Measurements from ENCODE around the gene ATG9B.

DNA sequence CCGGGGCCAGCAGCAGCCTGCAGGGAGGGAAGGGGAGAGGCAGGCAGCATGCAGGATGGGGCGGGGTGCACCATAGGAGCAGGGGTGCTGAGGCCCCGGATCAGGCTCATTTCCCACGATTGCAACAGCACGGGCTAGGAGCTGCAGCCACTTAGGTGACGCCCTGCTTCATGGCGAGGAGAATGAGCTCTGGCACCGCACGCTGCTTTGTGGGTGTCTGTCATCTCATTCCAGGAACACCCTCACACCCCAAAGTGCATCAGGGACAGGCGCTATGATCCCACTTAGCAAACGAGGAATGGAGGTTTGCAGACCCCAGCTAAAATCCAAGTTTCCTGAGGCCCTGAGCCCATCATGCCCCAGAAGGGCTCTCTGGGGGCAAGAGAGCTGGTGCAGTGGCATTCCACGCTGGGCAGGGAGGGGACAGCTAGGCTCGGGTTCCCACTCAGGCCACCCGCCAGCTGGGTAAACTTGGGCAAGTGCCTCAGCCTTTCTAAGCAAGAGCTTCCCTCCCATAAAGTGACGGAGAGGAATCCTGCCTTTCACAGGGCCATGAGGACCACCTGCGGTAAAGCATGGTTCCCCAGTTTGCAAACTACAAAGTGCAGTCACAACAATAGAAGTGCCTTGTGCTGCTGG, 55.4 kb downstream of the ATG9B start:
- no peak for TF ChIP-seq POLR2A (IDR thresholded peaks at IDR 0.05; ENCODE audit: low read length)
- TF ChIP-seq KDM1A (IDR thresholded peaks at IDR 0.05; ENCODE audit: low read depth) = no peak
- no peak for TF ChIP-seq EP300 (IDR thresholded peaks at IDR 0.05)
- TF ChIP-seq, protein P1, sequence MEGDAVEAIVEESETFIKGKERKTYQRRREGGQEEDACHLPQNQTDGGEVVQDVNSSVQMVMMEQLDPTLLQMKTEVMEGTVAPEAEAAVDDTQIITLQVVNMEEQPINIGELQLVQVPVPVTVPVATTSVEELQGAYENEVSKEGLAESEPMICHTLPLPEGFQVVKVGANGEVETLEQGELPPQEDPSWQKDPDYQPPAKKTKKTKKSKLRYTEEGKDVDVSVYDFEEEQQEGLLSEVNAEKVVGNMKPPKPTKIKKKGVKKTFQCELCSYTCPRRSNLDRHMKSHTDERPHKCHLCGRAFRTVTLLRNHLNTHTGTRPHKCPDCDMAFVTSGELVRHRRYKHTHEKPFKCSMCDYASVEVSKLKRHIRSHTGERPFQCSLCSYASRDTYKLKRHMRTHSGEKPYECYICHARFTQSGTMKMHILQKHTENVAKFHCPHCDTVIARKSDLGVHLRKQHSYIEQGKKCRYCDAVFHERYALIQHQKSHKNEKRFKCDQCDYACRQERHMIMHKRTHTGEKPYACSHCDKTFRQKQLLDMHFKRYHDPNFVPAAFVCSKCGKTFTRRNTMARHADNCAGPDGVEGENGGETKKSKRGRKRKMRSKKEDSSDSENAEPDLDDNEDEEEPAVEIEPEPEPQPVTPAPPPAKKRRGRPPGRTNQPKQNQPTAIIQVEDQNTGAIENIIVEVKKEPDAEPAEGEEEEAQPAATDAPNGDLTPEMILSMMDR (IDR thresholded peaks at IDR 0.05) = no peak
- TF ChIP-seq, protein P2, sequence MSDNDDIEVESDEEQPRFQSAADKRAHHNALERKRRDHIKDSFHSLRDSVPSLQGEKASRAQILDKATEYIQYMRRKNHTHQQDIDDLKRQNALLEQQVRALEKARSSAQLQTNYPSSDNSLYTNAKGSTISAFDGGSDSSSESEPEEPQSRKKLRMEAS (IDR thresholded peaks at IDR 0.05) = no peak
- TF ChIP-seq, protein P3, sequence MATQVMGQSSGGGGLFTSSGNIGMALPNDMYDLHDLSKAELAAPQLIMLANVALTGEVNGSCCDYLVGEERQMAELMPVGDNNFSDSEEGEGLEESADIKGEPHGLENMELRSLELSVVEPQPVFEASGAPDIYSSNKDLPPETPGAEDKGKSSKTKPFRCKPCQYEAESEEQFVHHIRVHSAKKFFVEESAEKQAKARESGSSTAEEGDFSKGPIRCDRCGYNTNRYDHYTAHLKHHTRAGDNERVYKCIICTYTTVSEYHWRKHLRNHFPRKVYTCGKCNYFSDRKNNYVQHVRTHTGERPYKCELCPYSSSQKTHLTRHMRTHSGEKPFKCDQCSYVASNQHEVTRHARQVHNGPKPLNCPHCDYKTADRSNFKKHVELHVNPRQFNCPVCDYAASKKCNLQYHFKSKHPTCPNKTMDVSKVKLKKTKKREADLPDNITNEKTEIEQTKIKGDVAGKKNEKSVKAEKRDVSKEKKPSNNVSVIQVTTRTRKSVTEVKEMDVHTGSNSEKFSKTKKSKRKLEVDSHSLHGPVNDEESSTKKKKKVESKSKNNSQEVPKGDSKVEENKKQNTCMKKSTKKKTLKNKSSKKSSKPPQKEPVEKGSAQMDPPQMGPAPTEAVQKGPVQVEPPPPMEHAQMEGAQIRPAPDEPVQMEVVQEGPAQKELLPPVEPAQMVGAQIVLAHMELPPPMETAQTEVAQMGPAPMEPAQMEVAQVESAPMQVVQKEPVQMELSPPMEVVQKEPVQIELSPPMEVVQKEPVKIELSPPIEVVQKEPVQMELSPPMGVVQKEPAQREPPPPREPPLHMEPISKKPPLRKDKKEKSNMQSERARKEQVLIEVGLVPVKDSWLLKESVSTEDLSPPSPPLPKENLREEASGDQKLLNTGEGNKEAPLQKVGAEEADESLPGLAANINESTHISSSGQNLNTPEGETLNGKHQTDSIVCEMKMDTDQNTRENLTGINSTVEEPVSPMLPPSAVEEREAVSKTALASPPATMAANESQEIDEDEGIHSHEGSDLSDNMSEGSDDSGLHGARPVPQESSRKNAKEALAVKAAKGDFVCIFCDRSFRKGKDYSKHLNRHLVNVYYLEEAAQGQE (IDR thresholded peaks at IDR 0.05) = no peak
- no peak for TF ChIP-seq MAZ (IDR thresholded peaks at IDR 0.05; ENCODE audit: borderline replicate concordance, low read depth, low read length)

All from A549 (cell line).